ENCODE results near the gene TBC1D1.

TBC1D1 gene

GRCh38 chr4:38172078-38172477 lies 281.2 kb downstream of the TBC1D1 start:
- DNase-seq = no peak
- H3K4me3 ChIP-seq (ENCODE audit: low read length) = no peak overlapping the region
- TF ChIP-seq CTCF (IDR thresholded peaks at IDR 0.05; ENCODE audit: low read length) = no peak
- TF ChIP-seq EZH2 (optimal IDR thresholded peaks at IDR 0.05; ENCODE audit: low read depth, low read length) = no peak
- TF ChIP-seq EZH2phosphoT487 (IDR thresholded peaks at IDR 0.05; ENCODE audit: low read length) = no peak
- H3K9me2 ChIP-seq (replicated peaks; ENCODE audit: insufficient read depth, low read length) = no peaks in the 10 kb centered on the region
- no peaks in the 10 kb centered on the region for H3K79me2 ChIP-seq (ENCODE audit: low read length)
- H3K4me1 ChIP-seq (ENCODE audit: low read length) = peaks cover 14% of the 10 kb centered on the region; the same call in 1 of the 2 replicates
- H3K27me3 ChIP-seq (replicated peaks; ENCODE audit: insufficient read depth, low read length) = no peaks in the 10 kb centered on the region
- no peaks in the 10 kb centered on the region for H3K36me3 ChIP-seq (replicated peaks; ENCODE audit: insufficient read depth, low read length)
- H2AFZ ChIP-seq (ENCODE audit: low read length) = no peak overlapping the region
- no peak overlapping the region for H3K9ac ChIP-seq (ENCODE audit: low read length)
- H3K27ac ChIP-seq (ENCODE audit: low read length) = no peak overlapping the region
- H3K9me3 ChIP-seq (replicated peaks; ENCODE audit: insufficient read depth, low read length) = no peaks in the 10 kb centered on the region
- H3K4me2 ChIP-seq (ENCODE audit: low read depth, low read length) = no peak overlapping the region
- no peaks in the 10 kb centered on the region for H4K20me1 ChIP-seq (ENCODE audit: insufficient read depth, low read length)
- H3F3A ChIP-seq (ENCODE audit: insufficient read depth, low read length) = peaks cover 4% of the 10 kb centered on the region

GRCh38 chr4:38173935-38174518 lies 283.1 kb downstream of the TBC1D1 start:
- no peak for DNase-seq
- Histone ChIP-seq H3K4me2 (ENCODE audit: low read depth, low read length) (peak overlapping the region; percentile 23; the same call in 1 of the 2 replicates), H2AFZ (ENCODE audit: low read length) (no peak overlapping the region), H3K4me3 (ENCODE audit: low read length) (no peak overlapping the region), H3K36me3 (replicated peaks; ENCODE audit: insufficient read depth, low read length) (no peaks in the 10 kb centered on the region), H3K9ac (ENCODE audit: low read length) (no peak overlapping the region), H3K9me3 (replicated peaks; ENCODE audit: insufficient read depth, low read length) (no peaks in the 10 kb centered on the region), H3K27ac (ENCODE audit: low read length) (no peak overlapping the region), H3K4me1 (ENCODE audit: low read length) (peaks cover 33% of the 10 kb centered on the region), H3K27me3 (replicated peaks; ENCODE audit: insufficient read depth, low read length) (no peaks in the 10 kb centered on the region), H3K79me2 (ENCODE audit: low read length) (no peaks in the 10 kb centered on the region), H3F3A (ENCODE audit: insufficient read depth, low read length) (peaks cover 15% of the 10 kb centered on the region), H3K9me2 (replicated peaks; ENCODE audit: insufficient read depth, low read length) (no peaks in the 10 kb centered on the region), H4K20me1 (ENCODE audit: insufficient read depth, low read length) (no peaks in the 10 kb centered on the region)
- TF ChIP-seq CTCF (IDR thresholded peaks at IDR 0.05; ENCODE audit: low read length) = no peak
- TF ChIP-seq EZH2phosphoT487 (IDR thresholded peaks at IDR 0.05; ENCODE audit: low read length) = no peak
- no peak for TF ChIP-seq EZH2 (optimal IDR thresholded peaks at IDR 0.05; ENCODE audit: low read depth, low read length)

- H3K79me2 ChIP-seq (ENCODE audit: low read length) = no peaks in the 10 kb centered on the region
- H3K4me2 ChIP-seq (ENCODE audit: low read depth, low read length) = no peak overlapping the region
- H3F3A ChIP-seq (ENCODE audit: insufficient read depth, low read length) = peaks cover 15% of the 10 kb centered on the region
- H3K9me3 ChIP-seq (replicated peaks; ENCODE audit: insufficient read depth, low read length) = no peaks in the 10 kb centered on the region
- no peak for DNase-seq
- TF ChIP-seq EZH2 (optimal IDR thresholded peaks at IDR 0.05; ENCODE audit: low read depth, low read length) (no peak), EZH2phosphoT487 (IDR thresholded peaks at IDR 0.05; ENCODE audit: low read length) (no peak), CTCF (IDR thresholded peaks at IDR 0.05; ENCODE audit: low read length) (no peak)
- H2AFZ ChIP-seq (ENCODE audit: low read length) = no peak overlapping the region
- no peaks in the 10 kb centered on the region for H3K9me2 ChIP-seq (replicated peaks; ENCODE audit: insufficient read depth, low read length)
- no peaks in the 10 kb centered on the region for H3K27me3 ChIP-seq (replicated peaks; ENCODE audit: insufficient read depth, low read length)
- no peak overlapping the region for H3K27ac ChIP-seq (ENCODE audit: low read length)
- no peak overlapping the region for H3K9ac ChIP-seq (ENCODE audit: low read length)
- no peaks in the 10 kb centered on the region for H4K20me1 ChIP-seq (ENCODE audit: insufficient read depth, low read length)
- H3K4me1 ChIP-seq (ENCODE audit: low read length) = peaks cover 39% of the 10 kb centered on the region
- no peaks in the 10 kb centered on the region for H3K36me3 ChIP-seq (replicated peaks; ENCODE audit: insufficient read depth, low read length)
- no peak overlapping the region for H3K4me3 ChIP-seq (ENCODE audit: low read length)
Measured at GRCh38 chr4:38174801-38175200, 283.9 kb downstream of the TBC1D1 start.

Measured in MM.1S (cell line).